B cell (primary cell): ENCODE results near the gene PIP4P1. TPM values are rescaled to one million over a fixed set of nuclear protein-coding genes. Genes with fewer than 3 reads are reported as not detected.

ENCODE experiments used
- ATAC-seq: fragments of 200-7000 bp; cut with Tn5 transposase; one replicate; pipeline ENCODE4 v1.10.0; 2021; ENCODE audit warnings: low read depth, mild to moderate bottlenecking, moderate number of reproducible peaks, moderate library complexity
- CTCF ChIA-PET: fragments of 350-600 bp; sonication (Branson Sonifier 250); formaldehyde crosslinking; loops from one replicate; lab custom pipeline; 2021; ENCODE audit warnings: antibody characterized with exemption, inconsistent platforms; lab: Charles Lee
- POLR2A ChIA-PET: fragments of 350-600 bp; sonication (Branson Sonifier 250); formaldehyde crosslinking; loops from one replicate; lab custom pipeline; 2021; ENCODE audit warnings: antibody characterized with exemption; lab: Charles Lee
- DNase-seq: peaks from one replicate; pipeline ENCODE4 v3.0.0; 2013
- H2AFZ ChIP-seq: 2 replicates; pipeline ENCODE4 v1.6.1; 2012; ENCODE audit warnings: mild to moderate bottlenecking, low read depth, low read length; ENCODE audit not compliant: insufficient read depth, poor library complexity, severe bottlenecking
- H3K27ac ChIP-seq, 2 donors: 1 replicate in 1 of 2; 2 replicates in 1 of 2; pipeline ENCODE4 v1.5.1; 2012 to 2013; ENCODE audit warnings: low read length in 2 of 2, mild to moderate bottlenecking in 2 of 2, moderate library complexity in 1 of 2
- H3K27me3 ChIP-seq, 4 experiments: fragments of 200-600 bp in 1 of 4; sonication (generic) in 1 of 4; replicated peaks in 1 of 4; 1 replicate in 2 of 4; 2 replicates in 2 of 4; pipeline versions ENCODE4 v1.6.1 to v1.7.0; 2013 to 2016; ENCODE audit warnings: low read length in 3 of 4, mild to moderate bottlenecking in 2 of 4, mixed read lengths in 1 of 4, moderate library complexity in 1 of 4; ENCODE audit not compliant: insufficient read depth in 4 of 4, control insufficient read depth in 3 of 4; ENCODE audit errors: control extremely low read depth in 1 of 4
- H3K36me3 ChIP-seq, 2 experiments: replicated peaks in 1 of 2; 1 replicate in 1 of 2; 2 replicates in 1 of 2; pipeline versions ENCODE4 v1.6.1 to v1.7.1; 2013; ENCODE audit warnings: low read length in 1 of 2; ENCODE audit not compliant: insufficient read depth in 2 of 2, control insufficient read depth in 1 of 2; ENCODE audit errors: control extremely low read depth in 1 of 2, extremely low read depth in 1 of 2
- H3K4me1 ChIP-seq, 2 donors: fragments of 200-600 bp in 1 of 2; sonication (generic) in 1 of 2; 1 replicate in 1 of 2; 2 replicates in 1 of 2; pipeline versions ENCODE4 v1.5.1 to v1.6.1; 2013 to 2017; ENCODE audit warnings: low read length in 2 of 2; ENCODE audit not compliant: control insufficient read depth in 2 of 2, insufficient read depth in 2 of 2
- H3K4me2 ChIP-seq: replicated peaks from 2 replicates; pipeline ENCODE3; 2012; ENCODE audit warnings: mild to moderate bottlenecking, low read depth, low read length; ENCODE audit not compliant: poor library complexity, severe bottlenecking
- H3K4me3 ChIP-seq, 5 experiments: fragments of 200-600 bp in 1 of 5; sonication (generic) in 1 of 5; 1 replicate in 3 of 5; 2 replicates in 2 of 5; pipeline versions ENCODE4 v1.5.1 to v1.7.0; 2011 to 2016; ENCODE audit warnings: low read length in 4 of 5, mild to moderate bottlenecking in 4 of 5, low read depth in 2 of 5, control low read depth in 1 of 5, moderate library complexity in 1 of 5; ENCODE audit not compliant: insufficient read depth in 1 of 5; ENCODE audit errors: control extremely low read depth in 1 of 5, extremely low read depth in 1 of 5
- H3K79me2 ChIP-seq: fragments of 200-600 bp; sonication (generic); one replicate; pipeline ENCODE4 v1.6.0; 2016; ENCODE audit warnings: low read length; ENCODE audit not compliant: control insufficient read depth, insufficient read depth
- H3K9ac ChIP-seq: fragments of 200-600 bp; sonication (generic); 2 replicates; pipeline ENCODE4 v1.6.1; 2017; ENCODE audit warnings: mild to moderate bottlenecking, low read length, moderate library complexity
- H3K9me3 ChIP-seq, 3 donors: one replicate each; pipeline versions ENCODE4 v1.6.1 to v1.7.1; 2013; ENCODE audit warnings: low read length in 2 of 3; ENCODE audit not compliant: control insufficient read depth in 2 of 3, insufficient read depth in 1 of 3; ENCODE audit errors: control extremely low read depth in 1 of 3
- H4K20me1 ChIP-seq: 2 replicates; pipeline ENCODE4 v1.6.0; 2012; ENCODE audit warnings: mild to moderate bottlenecking, low read length; ENCODE audit not compliant: insufficient read depth, control insufficient read depth, poor library complexity, severe bottlenecking
- H3K27ac Mint-ChIP-seq: one replicate; pipeline ENCODE4 v1.8.0; 2021; ENCODE audit warnings: mixed read lengths
- H3K27me3 Mint-ChIP-seq: one replicate; pipeline ENCODE4 v1.8.0; 2021; ENCODE audit warnings: mixed read lengths
- H3K4me1 Mint-ChIP-seq: one replicate; pipeline ENCODE4 v1.8.0; 2021; ENCODE audit warnings: mixed read lengths
- H3K4me3 Mint-ChIP-seq: one replicate; pipeline ENCODE4 v1.8.0; 2021; ENCODE audit warnings: mixed read lengths
- H3K9me3 Mint-ChIP-seq: one replicate; pipeline ENCODE4 v1.8.0; 2022; ENCODE audit warnings: mixed read lengths; ENCODE audit not compliant: insufficient read depth
- EZH2 ChIP-seq: IDR thresholded peaks from 2 replicates; pipeline ENCODE4 v1.6.1; 2012; ENCODE audit warnings: borderline replicate concordance, low read depth, mild to moderate bottlenecking, moderate library complexity, low read length; ENCODE audit not compliant: insufficient read depth, poor library complexity, severe bottlenecking
- WGBS: methylation state at CpG from one replicate; pipeline ENCODE4 v1.1.5; 2013; ENCODE audit warnings: missing lambda C conversion rate; ENCODE audit not compliant: insufficient coverage; 5-methylcytosine and 5-hydroxymethylcytosine counted together
- intact Hi-C: fragments of 100-400 bp; cut with micrococcal nuclease; formaldehyde crosslinking; loops from one replicate; pipeline ENCODE4 v1.10.0; 2022
- polyA plus RNA-seq: library from polyadenylated mRNA; depleted of rRNA; stranded (reverse); fragments of >200 nt; gene quantifications from 2 replicates; pipeline ENCODE4 v1.2.3, GENCODE V29; 2012
- total RNA-seq, 2 donors: library from RNA; stranded (reverse); fragments of 120-200 nt in 1 of 2; gene quantifications; 1 replicate in 1 of 2; 2 replicates in 1 of 2; pipeline versions ENCODE4 v1.2.3 to v1.2.4, GENCODE V29; 2013 to 2022
- TF ChIP-seq, protein P1 (sequence below): fragments of 200-600 bp; IDR thresholded peaks from one replicate; pipeline ENCODE4 v1.8.0; 2022; ENCODE audit warnings: antibody characterized with exemption, mild to moderate bottlenecking

The PIP4P1 gene
- total and polyA plus RNA-seq, 2 donors (not counting 1 experiment from before 2014, with no cell fraction given), result 97.5 to 183 TPM

DNA sequence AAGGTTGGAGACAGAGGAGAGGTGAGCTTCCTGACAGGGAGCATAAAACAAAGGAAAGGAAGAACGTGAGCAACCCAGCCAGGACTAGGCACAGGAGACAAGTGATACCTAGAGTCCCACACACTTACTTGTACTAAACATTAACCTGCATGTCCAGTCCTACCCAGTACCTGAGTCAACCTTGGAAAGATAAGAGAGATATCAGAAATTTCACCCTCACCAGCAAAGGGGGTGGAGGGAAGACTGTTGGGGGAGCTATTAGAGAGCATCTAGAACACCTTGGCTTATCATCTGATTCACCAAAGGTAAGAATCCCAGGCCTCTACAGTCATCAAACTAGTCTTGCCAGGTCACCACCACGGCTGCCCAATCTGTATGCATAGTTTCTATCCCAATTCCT lies 36.4 kb downstream of the PIP4P1 start:
- POLR2A ChIA-PET, result interaction anchor here (1.6 kb wide), 1 partner anchor 30 kb away, joined by 4 read pairs; the partner anchor contains the start of genes APEX1 and OSGEP
- no peaks in the 10 kb centered on the region for H3K27me3 Mint-ChIP-seq

DNA sequence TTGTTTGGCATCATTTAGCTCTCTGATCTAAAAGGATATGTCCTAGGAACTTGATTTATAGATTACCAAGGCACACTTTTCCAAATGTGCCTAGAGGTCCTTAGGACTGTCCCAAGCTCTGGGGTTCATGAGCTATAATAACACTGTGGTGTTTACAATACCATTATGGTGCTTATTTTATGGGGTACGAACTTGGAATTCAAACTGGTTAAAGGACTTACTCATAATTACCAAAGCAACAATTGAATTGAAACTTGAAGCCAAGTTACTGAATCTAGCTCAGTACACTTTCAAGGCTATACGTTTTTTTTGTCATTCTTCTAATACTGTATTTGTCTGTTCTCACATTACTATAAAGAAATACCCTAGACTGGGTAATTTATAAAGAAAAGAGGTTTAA lies 38.3 kb downstream of the PIP4P1 start:
- ATAC-seq (no peak), DNase-seq (no peak)
- Histone ChIP-seq H3K27ac (no peak overlapping the region), H3K4me2 (no peak overlapping the region), H3K79me2 (no peaks in the 10 kb centered on the region), H2AFZ (no peak overlapping the region), H3K9ac (no peak overlapping the region), H3K4me1 (peaks cover 19 to 25% of the 10 kb centered on the region in 2 donors), H4K20me1 (no peaks in the 10 kb centered on the region), H3K4me3 (no peak overlapping the region), H3K36me3 (no peaks in the 10 kb centered on the region), H3K9me3 (no peaks in the 10 kb centered on the region), H3K27me3 (no peaks in the 10 kb centered on the region)
- ChIA-PET POLR2A (no interaction called here), CTCF (interaction anchor here (1.0 to 4.2 kb wide), 2 partner anchors 8 to 93 kb away, joined by 3 to 35 read pairs; partner anchors contain the start of gene TEP1)
- Mint-ChIP-seq H3K4me1 (peaks cover 35% of the 10 kb centered on the region), H3K4me3 (no peak overlapping the region), H3K9me3 (no peaks in the 10 kb centered on the region), H3K27me3 (no peaks in the 10 kb centered on the region), H3K27ac (no peak overlapping the region)
- TF ChIP-seq, protein P1, sequence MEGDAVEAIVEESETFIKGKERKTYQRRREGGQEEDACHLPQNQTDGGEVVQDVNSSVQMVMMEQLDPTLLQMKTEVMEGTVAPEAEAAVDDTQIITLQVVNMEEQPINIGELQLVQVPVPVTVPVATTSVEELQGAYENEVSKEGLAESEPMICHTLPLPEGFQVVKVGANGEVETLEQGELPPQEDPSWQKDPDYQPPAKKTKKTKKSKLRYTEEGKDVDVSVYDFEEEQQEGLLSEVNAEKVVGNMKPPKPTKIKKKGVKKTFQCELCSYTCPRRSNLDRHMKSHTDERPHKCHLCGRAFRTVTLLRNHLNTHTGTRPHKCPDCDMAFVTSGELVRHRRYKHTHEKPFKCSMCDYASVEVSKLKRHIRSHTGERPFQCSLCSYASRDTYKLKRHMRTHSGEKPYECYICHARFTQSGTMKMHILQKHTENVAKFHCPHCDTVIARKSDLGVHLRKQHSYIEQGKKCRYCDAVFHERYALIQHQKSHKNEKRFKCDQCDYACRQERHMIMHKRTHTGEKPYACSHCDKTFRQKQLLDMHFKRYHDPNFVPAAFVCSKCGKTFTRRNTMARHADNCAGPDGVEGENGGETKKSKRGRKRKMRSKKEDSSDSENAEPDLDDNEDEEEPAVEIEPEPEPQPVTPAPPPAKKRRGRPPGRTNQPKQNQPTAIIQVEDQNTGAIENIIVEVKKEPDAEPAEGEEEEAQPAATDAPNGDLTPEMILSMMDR, result no peak
- no peak for TF ChIP-seq EZH2
- no CpG with 5 or more reads among the region's 2 CpGs for WGBS
- intact Hi-C loops, result no loop called here

More for the DNA sequence above, 36.4 kb downstream of the PIP4P1 start:
- DNase-seq (no peak), ATAC-seq (no peak)
- TF ChIP-seq, protein P1, result no peak
- no peak for TF ChIP-seq EZH2
- peaks cover 34 to 40% of the 10 kb centered on the region in 2 donors for H3K4me1 ChIP-seq
- Mint-ChIP-seq H3K4me3 (no peak overlapping the region), H3K9me3 (no peaks in the 10 kb centered on the region), H3K27ac (peak overlapping the region; percentile 47), H3K4me1 (peaks cover 48% of the 10 kb centered on the region)
- 0% methylated on average over 1 of the region's 2 CpGs for WGBS
- no peaks in the 10 kb centered on the region for H4K20me1 ChIP-seq
- intact Hi-C loops, result no loop called here
- H3K27me3 ChIP-seq, result no peaks in the 10 kb centered on the region
- H3K4me3 ChIP-seq, result no peak overlapping the region
- CTCF ChIA-PET, result interaction anchor here (0.7 to 4.2 kb wide), 4 partner anchors 10 to 1086 kb away, joined by 3 to 35 read pairs (median 4); partner anchors contain the start of genes METTL3 and TEP1
- H3K9ac ChIP-seq, result no peak overlapping the region
- H3K36me3 ChIP-seq, result no peaks in the 10 kb centered on the region
- H2AFZ ChIP-seq, result no peak overlapping the region
- H3K9me3 ChIP-seq, result peaks cover 0 to 8% (median 0%) of the 10 kb centered on the region in 3 donors
- H3K79me2 ChIP-seq, result peaks cover 8% of the 10 kb centered on the region
- H3K27ac ChIP-seq, result no peak overlapping the region
- no peak overlapping the region for H3K4me2 ChIP-seq
